Anterior cingulate cortex (tissue), 58 donors: Measurements from ENCODE around the gene LPP.

Experiments used
- DNase-seq, 58 donors: peaks; one replicate each; lab custom pipeline; 2025; lab: John Stamatoyannopoulos, UW

The LPP gene

GRCh38 chr3:188788621-188789081 is 634.7 kb downstream of the LPP start:
- DNase-seq: peak in 1 of 58 donors; percentile 5

DNA sequence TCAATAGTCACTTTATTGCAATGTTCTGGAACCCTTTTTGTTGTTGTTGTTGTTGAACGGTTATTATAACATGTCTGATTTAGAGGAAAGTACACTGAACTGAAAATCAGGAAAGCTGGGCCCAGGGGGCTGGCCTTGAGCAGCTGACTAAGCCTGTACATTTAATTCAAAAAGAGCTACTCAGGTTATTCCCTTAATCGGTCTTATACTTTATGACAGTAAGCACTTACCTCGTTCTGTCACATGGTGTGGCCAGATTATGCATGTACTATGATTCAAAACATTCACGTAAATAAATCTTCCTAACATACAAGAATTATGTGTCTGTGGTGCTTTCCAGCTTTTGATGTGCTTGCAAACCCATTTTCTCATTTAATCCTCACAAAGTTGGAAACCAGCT is 635.3 kb downstream of the LPP start:
- DNase-seq: no peak

GRCh38 chr3:188791311-188791710 is 637.4 kb downstream of the LPP start:
- DNase-seq: no peak

DNA sequence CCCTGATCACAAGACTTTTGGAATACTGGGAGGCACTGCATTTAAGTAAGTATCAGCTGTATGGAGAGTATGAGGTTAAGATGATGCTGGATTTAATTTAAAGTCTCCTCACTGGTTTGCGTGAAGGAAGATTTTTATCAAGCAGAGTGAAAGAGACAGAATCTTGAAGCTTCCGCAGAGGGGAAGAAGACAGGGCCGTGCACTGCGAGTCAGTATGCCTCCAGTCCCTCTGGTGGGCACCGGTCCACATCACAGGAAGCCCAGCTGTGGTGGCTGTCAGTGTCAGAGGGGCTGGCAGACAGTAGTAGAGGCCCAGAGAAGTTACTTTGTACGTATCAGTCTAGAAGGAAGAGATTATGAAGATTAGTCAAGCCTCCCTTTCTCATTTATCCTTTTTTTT is 638.8 kb downstream of the LPP start:
- peak in 31 of 58 donors; percentile 2 to 58 (median 24) for DNase-seq

GRCh38 chr3:188796122-188796631 is 642.2 kb downstream of the LPP start:
- DNase-seq: peak in 8 of 58 donors; percentile 1 to 27 (median 2)

DNA sequence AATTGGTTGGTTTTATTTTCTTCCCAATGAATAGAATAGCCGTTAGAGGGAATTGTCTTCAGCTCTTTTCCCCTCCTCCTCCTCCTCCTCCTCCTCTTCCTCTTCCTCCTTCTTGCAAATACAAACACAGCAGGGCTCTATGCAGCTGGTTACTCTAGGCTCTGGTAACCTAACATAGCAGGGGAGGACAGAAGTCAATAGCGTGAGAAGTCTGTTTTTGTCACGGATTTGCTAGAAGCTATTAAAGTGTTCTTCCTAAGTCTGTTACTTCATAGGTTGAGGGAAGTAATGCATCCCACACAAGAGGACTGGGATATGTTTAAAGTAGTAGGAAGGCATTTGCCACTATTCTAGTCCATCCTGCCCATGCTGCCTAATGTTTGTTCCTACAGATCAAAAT is 643.1 kb downstream of the LPP start:
- DNase-seq: no peak

GRCh38 chr3:188798556-188799145 is 644.7 kb downstream of the LPP start:
- no peak for DNase-seq

- DNase-seq: no peak
These were observed 647.4 kb downstream of the LPP start for GRCh38 chr3:188801393-188801792.

- no peak for DNase-seq
These were observed 648.7 kb downstream of the LPP start for GRCh38 chr3:188802645-188803044.

- no peak for DNase-seq
These were observed 653.0 kb downstream of the LPP start for GRCh38 chr3:188807006-188807405.

DNA sequence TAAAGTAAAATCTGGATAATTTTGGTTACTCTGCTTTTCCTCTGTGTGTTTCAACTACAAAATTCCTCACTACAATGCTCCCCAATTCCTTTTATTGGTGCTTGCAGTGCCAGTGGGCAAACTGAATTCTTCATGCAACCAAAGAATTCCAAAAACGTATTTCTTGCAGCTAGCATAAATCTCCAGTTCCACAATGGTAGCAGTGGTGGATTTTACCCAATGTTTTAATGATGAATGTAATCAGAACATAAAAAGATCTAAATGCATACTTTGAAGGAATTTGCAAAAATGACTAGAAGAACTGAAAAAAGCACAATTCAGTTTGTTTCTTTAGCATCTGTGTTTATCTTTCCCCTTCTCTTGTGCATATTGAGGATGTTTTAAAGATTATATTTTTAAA is 658.2 kb downstream of the LPP start:
- DNase-seq: no peak

DNA sequence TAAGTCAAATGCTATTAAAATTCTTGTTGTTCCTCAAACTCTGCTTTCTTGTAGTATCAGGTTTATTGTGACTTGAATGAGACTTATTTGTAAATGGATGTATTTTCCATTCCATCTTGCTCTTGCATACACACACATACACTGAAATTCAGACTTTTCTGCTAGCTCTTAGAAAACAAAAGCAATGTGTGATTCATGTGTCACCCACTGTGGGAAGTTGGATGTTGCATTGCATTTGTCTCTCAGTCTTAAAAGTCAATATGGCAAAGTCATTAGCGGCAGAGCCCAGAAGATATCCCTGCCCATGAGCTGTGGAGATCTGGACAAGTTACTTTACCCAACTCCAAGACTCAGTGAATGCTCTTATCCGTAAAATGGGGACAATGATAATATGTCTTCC is 660.6 kb downstream of the LPP start:
- DNase-seq: no peak

GRCh38 chr3:188817103-188817934 is 663.4 kb downstream of the LPP start:
- DNase-seq: no peak

GRCh38 chr3:188817935-188818269 is 663.9 kb downstream of the LPP start:
- no peak for DNase-seq

DNA sequence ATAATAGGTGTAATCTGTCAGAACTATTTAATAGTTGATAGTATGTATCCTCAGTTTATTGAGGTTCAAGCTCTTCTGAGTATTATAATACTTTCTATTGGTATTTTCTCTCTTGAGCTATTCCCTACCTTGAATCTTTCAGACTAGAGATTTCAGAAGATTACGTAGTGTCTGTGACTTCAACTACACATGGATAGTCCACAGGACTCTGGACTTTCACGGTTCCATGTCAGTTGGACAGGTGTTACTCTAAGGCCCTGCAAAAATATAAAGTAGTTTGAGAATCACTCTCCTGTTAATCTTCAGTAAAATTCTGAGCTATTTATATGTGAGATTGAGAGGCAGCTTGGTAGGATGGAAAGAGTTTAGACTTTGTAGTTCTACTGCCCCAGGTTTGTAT is 664.3 kb downstream of the LPP start:
- no peak for DNase-seq

- no peak for DNase-seq
These were observed 666.0 kb downstream of the LPP start for GRCh38 chr3:188819939-188820338.

GRCh38 chr3:188822004-188822403 is 668.0 kb downstream of the LPP start:
- DNase-seq: no peak

GRCh38 chr3:188822411-188822810 is 668.5 kb downstream of the LPP start:
- no peak for DNase-seq

DNA sequence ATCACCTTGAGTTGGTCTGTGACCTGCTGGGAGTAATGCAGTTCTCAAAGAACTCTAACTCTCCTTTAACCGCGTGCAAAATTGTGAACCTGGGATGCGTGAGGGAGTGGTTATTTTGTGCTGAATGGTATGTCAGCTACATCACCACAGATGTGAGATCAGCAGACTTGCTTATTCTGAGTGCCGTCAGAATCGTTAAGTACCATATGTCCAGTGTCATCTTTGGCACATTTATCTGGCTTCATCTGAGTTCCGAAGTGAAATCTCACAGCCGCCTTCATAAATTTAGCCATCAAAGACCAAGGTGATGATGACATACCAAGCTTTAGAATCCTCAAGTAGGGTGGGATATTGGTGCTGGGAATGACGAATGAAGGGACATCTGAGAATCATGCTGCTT is 670.6 kb downstream of the LPP start:
- DNase-seq: no peak

- DNase-seq: no peak
These were observed 671.9 kb downstream of the LPP start for GRCh38 chr3:188825901-188826300.

GRCh38 chr3:188826574-188826973 is 672.6 kb downstream of the LPP start:
- no peak for DNase-seq

- no peak for DNase-seq
These were observed 673.1 kb downstream of the LPP start for GRCh38 chr3:188827103-188827502.
